Measurements from ENCODE around the gene SRGAP3.

The SRGAP3 gene

DNA sequence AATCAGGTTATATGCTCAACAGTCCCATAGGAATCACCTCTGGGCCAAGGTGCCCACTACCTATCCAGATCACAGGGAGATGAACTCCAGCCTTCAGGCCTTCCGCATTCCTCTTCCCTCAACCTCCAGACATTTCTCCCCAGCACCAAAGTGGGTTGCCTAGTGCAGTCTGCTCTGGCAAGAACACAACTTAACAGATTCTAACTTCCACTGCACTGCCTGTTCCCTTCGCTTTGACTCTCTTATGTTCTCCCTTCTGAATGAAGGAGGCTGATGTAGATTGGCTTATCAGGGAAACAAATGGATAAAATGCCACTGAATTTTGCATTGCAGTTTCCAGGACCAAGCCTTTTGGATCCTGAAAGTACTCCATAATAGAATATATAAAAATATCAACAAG, 106.3 kb downstream of the SRGAP3 start:
- H3K4me3 ChIP-seq (ENCODE audit: control insufficient read depth, low read depth, low read length): no peak overlapping the region
- no peak for DNase-seq (ENCODE audit: low read depth)
- no peak for TF ChIP-seq CTCF (IDR thresholded peaks at IDR 0.05; ENCODE audit: control insufficient read depth, insufficient read depth, low read depth, low read length, missing control alignments)

DNA sequence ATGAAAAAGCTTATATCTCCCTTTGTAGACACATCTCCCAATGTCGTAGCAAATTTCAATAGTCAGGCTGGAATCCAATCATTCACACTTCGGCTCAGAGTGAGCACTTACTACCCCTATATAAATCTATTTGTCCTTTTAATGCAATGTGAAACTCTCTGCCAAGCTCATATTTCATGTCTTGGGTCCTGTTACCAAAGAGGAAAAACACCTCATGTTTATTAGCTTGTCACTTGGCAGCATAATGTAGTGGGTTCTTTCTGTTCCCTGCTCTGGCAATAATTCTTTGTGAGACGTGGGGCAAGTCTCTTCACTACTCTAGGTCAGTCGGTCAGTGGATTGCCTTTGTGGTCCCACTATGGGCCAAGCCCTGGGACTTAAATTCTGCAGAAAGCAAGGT, 107.1 kb downstream of the SRGAP3 start:
- H3K4me3 ChIP-seq (ENCODE audit: control insufficient read depth, low read depth, low read length): no peak overlapping the region
- no peak for DNase-seq (ENCODE audit: low read depth)
- no peak for TF ChIP-seq CTCF (IDR thresholded peaks at IDR 0.05; ENCODE audit: control insufficient read depth, insufficient read depth, low read depth, low read length, missing control alignments)

DNA sequence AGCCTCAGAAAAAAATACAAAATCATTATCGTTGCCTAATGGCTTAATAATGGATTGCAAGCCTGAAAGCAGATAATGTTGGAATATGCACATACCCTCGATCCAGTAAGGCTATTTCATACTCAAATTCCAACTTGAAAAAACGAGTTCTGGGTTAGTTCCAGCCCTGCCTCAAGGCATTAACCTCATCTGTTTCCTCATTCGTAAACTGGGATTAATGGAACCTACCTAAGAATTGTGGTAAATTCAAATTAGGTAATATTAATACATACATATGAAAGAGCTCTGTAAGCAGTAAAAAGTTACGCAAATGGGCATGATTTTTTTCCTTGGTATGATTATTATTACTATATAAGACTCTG, 107.5 kb downstream of the SRGAP3 start:
- no peak overlapping the region for H3K4me3 ChIP-seq (ENCODE audit: control insufficient read depth, low read depth, low read length)
- DNase-seq (ENCODE audit: low read depth): no peak
- TF ChIP-seq CTCF (IDR thresholded peaks at IDR 0.05; ENCODE audit: control insufficient read depth, insufficient read depth, low read depth, low read length, missing control alignments): no peak

GRCh38 chr3:9139366-9139765, 110.1 kb downstream of the SRGAP3 start:
- H3K4me3 ChIP-seq (ENCODE audit: control insufficient read depth, low read depth, low read length): no peak overlapping the region
- no peak for TF ChIP-seq CTCF (IDR thresholded peaks at IDR 0.05; ENCODE audit: control insufficient read depth, insufficient read depth, low read depth, low read length, missing control alignments)
- DNase-seq (ENCODE audit: low read depth): no peak

- DNase-seq (ENCODE audit: low read depth): no peak
- H3K4me3 ChIP-seq (ENCODE audit: control insufficient read depth, low read depth, low read length): no peak overlapping the region
- TF ChIP-seq CTCF (IDR thresholded peaks at IDR 0.05; ENCODE audit: control insufficient read depth, insufficient read depth, low read depth, low read length, missing control alignments): no peak
Observed at GRCh38 chr3:9137676-9138075, 111.8 kb downstream of the SRGAP3 start.

GRCh38 chr3:9136746-9137465, 112.5 kb downstream of the SRGAP3 start:
- no peak for DNase-seq (ENCODE audit: low read depth)
- TF ChIP-seq CTCF (IDR thresholded peaks at IDR 0.05; ENCODE audit: control insufficient read depth, insufficient read depth, low read depth, low read length, missing control alignments): no peak
- no peak overlapping the region for H3K4me3 ChIP-seq (ENCODE audit: control insufficient read depth, low read depth, low read length)
